PC-3 (cell line): Measurements from ENCODE around the gene SH3RF2. TPM values are rescaled to one million over a fixed set of nuclear protein-coding genes. Genes with fewer than 3 reads are reported as not detected.

Source experiments
- ATAC-seq: fragments of 200-7000 bp; cut with Tn5 transposase; 2 replicates; pipeline ENCODE4 v1.9.1; 2020; ENCODE audit warnings: mild to moderate bottlenecking, moderate library complexity
- BruUV-seq: library from RNA; stranded (reverse); fragments of 400-500 nt; replicated peaks from 2 replicates; lab custom pipeline; 2021; lab: Mats Ljungman, UMichigan
- CTCF ChIA-PET: fragments of 300-600 bp; sonication (Branson Sonifier 250); formaldehyde crosslinking; loops from one replicate; lab custom pipeline; 2022; ENCODE audit warnings: antibody characterized with exemption; lab: Charles Lee
- POLR2A ChIA-PET: fragments of 300-600 bp; sonication (Branson Sonifier 250); formaldehyde crosslinking; loops from one replicate; lab custom pipeline; 2022; ENCODE audit warnings: antibody characterized with exemption; ENCODE audit not compliant: unreplicated experiment; lab: Charles Lee
- DNase-seq: peaks from one replicate; pipeline ENCODE4 v3.0.0-alpha.2; 2015
- H2AFZ ChIP-seq: fragments of 300-600 bp; sonication (generic); 2 replicates; pipeline ENCODE4 v1.6.0; 2016; ENCODE audit warnings: antibody characterized with exemption, low read length
- H3F3A ChIP-seq: fragments of 300-600 bp; sonication (generic); one replicate; pipeline ENCODE4 v1.6.0; 2017; ENCODE audit warnings: antibody characterized with exemption, low read length, control low read depth, mild to moderate bottlenecking; ENCODE audit not compliant: unreplicated experiment
- H3K27ac ChIP-seq: fragments of 300-600 bp; sonication (generic); 2 replicates; pipeline ENCODE4 v1.5.1; 2016; ENCODE audit warnings: mild to moderate bottlenecking, low read length
- H3K27me3 ChIP-seq: fragments of 300-600 bp; sonication (generic); 2 replicates; pipeline ENCODE4 v1.6.1; 2016; ENCODE audit warnings: low read length, mixed read lengths
- H3K36me3 ChIP-seq: fragments of 300-600 bp; sonication (generic); 2 replicates; pipeline ENCODE4 v1.6.1; 2016; ENCODE audit warnings: low read depth, mixed run types, low read length, mixed read lengths
- H3K4me1 ChIP-seq: fragments of 300-600 bp; sonication (generic); 2 replicates; pipeline ENCODE4 v1.5.1; 2016; ENCODE audit warnings: low read length; ENCODE audit not compliant: insufficient read depth
- H3K4me2 ChIP-seq: fragments of 300-600 bp; sonication (generic); 2 replicates; pipeline ENCODE4 v1.6.0; 2016; ENCODE audit warnings: low read length
- H3K4me3 ChIP-seq: fragments of 300-600 bp; sonication (generic); 2 replicates; pipeline ENCODE4 v1.5.1; 2016; ENCODE audit warnings: mild to moderate bottlenecking, low read length, mixed read lengths
- H3K79me2 ChIP-seq: fragments of 300-600 bp; sonication (generic); 2 replicates; pipeline ENCODE4 v1.6.1; 2017; ENCODE audit warnings: low read length, mixed read lengths
- H3K9ac ChIP-seq: fragments of 300-600 bp; sonication (generic); 2 replicates; pipeline ENCODE4 v1.6.0; 2016; ENCODE audit warnings: mild to moderate bottlenecking, low read length
- H3K9me2 ChIP-seq: fragments of 300-600 bp; sonication (generic); replicated peaks from 2 replicates; pipeline ENCODE4 v1.6.1; 2016; ENCODE audit warnings: mixed run types, low read length, mixed read lengths
- H3K9me3 ChIP-seq: fragments of 300-600 bp; sonication (generic); 2 replicates; pipeline ENCODE4 v1.6.1; 2016; ENCODE audit warnings: low read length, mixed read lengths
- H4K20me1 ChIP-seq: fragments of 300-600 bp; sonication (generic); 2 replicates; pipeline ENCODE4 v1.6.1; 2016; ENCODE audit warnings: low read length, mixed read lengths
- EZH2 ChIP-seq: fragments of 300-600 bp; sonication (generic); IDR thresholded peaks from one replicate; pipeline ENCODE4 v1.6.1; 2017; ENCODE audit warnings: antibody characterized with exemption, mild to moderate bottlenecking, low read length; ENCODE audit not compliant: unreplicated experiment
- EZH2phosphoT487 ChIP-seq: fragments of 300-600 bp; sonication (generic); IDR thresholded peaks from 2 replicates; pipeline ENCODE4 v1.6.1; 2018; ENCODE audit warnings: mild to moderate bottlenecking, antibody characterized with exemption, low read length, borderline replicate concordance
- intact Hi-C: fragments of 100-400 bp; cut with micrococcal nuclease; formaldehyde crosslinking; loops from 2 replicates; pipeline ENCODE4 v1.9.0; 2023
- total RNA-seq: library from RNA; depleted of rRNA; stranded (reverse); fragments of >200 nt; gene quantifications from 2 replicates; pipeline ENCODE4 v1.2.3, GENCODE V29; 2014
- TF ChIP-seq, protein P1 (sequence below): fragments of 300-600 bp; sonication (generic); conservative IDR thresholded peaks from 2 replicates; pipeline ENCODE4 v1.5.1; 2017; ENCODE audit warnings: antibody characterized with exemption, low read depth, mild to moderate bottlenecking, low read length

SH3RF2 gene
- total RNA-seq, 1 experiment from 2014 or later: 5.9 TPM

DNA sequence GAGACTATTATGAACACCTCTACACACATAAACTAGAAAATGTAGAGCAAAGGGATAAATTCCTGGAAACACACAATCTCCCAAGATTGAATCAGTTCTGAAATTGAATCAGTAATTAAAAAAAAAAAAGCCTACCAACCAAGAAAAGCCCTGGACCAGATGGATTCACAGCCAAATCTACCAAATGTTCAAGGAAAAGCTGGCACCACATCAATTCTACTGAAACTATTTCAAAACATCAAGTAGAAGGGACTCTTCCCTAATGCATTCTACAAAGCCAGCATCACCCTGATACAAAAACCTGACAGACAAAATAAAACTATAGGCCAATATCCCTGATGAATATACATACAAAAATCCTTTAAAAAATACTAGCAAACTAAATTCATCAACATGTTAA lies 38.2 kb upstream of the SH3RF2 start:
- no peaks in the 10 kb centered on the region for H3K27me3 ChIP-seq
- no peak for TF ChIP-seq EZH2phosphoT487
- H3K4me1 ChIP-seq: peaks cover 9% of the 10 kb centered on the region; the same call in 1 of the 2 replicates
- no peak for ATAC-seq
- H4K20me1 ChIP-seq: no peaks in the 10 kb centered on the region
- no peaks in the 10 kb centered on the region for H3K9me3 ChIP-seq
- H3F3A ChIP-seq: no peaks in the 10 kb centered on the region
- no peak overlapping the region for H3K9ac ChIP-seq
- H3K4me2 ChIP-seq: no peak overlapping the region
- H3K4me3 ChIP-seq: no peak overlapping the region
- BruUV-seq: no TSS peak
- no peaks in the 10 kb centered on the region for H3K36me3 ChIP-seq
- CTCF ChIA-PET: no interaction called here
- POLR2A ChIA-PET: no interaction called here
- H3K79me2 ChIP-seq: no peaks in the 10 kb centered on the region
- no peak overlapping the region for H2AFZ ChIP-seq
- H3K27ac ChIP-seq: no peak overlapping the region
- DNase-seq: no peak
- no peaks in the 10 kb centered on the region for H3K9me2 ChIP-seq
- intact Hi-C loops: no loop called here

DNA sequence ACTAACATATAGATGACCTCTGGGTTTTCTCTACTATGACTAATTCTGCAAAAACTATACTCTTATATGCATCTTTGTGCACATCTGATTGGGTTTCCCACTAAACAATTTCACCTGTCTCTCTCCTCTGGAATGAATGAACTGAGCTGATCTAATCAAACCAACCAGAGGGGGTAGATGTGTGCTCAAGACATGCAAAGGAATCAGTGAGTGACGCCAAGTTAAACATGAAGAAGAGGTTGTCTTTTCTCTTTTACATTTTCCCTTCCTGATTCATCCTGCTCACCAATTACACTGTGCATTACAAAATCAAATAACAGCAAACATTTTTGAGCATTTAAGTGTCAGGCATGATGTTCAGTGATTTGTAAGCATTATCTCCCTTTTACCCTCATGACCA lies 34.0 kb upstream of the SH3RF2 start:
- Histone ChIP-seq H3K9ac (no peak overlapping the region), H3F3A (no peaks in the 10 kb centered on the region), H2AFZ (no peak overlapping the region), H3K27me3 (no peaks in the 10 kb centered on the region), H3K79me2 (no peaks in the 10 kb centered on the region), H3K9me3 (no peaks in the 10 kb centered on the region), H3K36me3 (no peaks in the 10 kb centered on the region), H3K4me2 (no peak overlapping the region), H3K4me3 (no peak overlapping the region), H3K4me1 (peaks cover 9% of the 10 kb centered on the region; the same call in 1 of the 2 replicates), H4K20me1 (no peaks in the 10 kb centered on the region), H3K9me2 (no peaks in the 10 kb centered on the region), H3K27ac (no peak overlapping the region)
- DNase-seq (peak; percentile 50), ATAC-seq (peak; percentile 15; the same call in 1 of the 2 replicates)
- TF ChIP-seq EZH2phosphoT487: no peak
- TF ChIP-seq, protein P1, sequence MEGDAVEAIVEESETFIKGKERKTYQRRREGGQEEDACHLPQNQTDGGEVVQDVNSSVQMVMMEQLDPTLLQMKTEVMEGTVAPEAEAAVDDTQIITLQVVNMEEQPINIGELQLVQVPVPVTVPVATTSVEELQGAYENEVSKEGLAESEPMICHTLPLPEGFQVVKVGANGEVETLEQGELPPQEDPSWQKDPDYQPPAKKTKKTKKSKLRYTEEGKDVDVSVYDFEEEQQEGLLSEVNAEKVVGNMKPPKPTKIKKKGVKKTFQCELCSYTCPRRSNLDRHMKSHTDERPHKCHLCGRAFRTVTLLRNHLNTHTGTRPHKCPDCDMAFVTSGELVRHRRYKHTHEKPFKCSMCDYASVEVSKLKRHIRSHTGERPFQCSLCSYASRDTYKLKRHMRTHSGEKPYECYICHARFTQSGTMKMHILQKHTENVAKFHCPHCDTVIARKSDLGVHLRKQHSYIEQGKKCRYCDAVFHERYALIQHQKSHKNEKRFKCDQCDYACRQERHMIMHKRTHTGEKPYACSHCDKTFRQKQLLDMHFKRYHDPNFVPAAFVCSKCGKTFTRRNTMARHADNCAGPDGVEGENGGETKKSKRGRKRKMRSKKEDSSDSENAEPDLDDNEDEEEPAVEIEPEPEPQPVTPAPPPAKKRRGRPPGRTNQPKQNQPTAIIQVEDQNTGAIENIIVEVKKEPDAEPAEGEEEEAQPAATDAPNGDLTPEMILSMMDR: no peak
- TF ChIP-seq EZH2: no peak
- CTCF ChIA-PET: interaction anchor here (0.6 kb wide), 1 partner anchor 117 kb away, joined by 4 read pairs; no protein-coding TSS in a partner anchor
- intact Hi-C loops: no loop called here
- BruUV-seq: no TSS peak
- POLR2A ChIA-PET: no interaction called here

DNA sequence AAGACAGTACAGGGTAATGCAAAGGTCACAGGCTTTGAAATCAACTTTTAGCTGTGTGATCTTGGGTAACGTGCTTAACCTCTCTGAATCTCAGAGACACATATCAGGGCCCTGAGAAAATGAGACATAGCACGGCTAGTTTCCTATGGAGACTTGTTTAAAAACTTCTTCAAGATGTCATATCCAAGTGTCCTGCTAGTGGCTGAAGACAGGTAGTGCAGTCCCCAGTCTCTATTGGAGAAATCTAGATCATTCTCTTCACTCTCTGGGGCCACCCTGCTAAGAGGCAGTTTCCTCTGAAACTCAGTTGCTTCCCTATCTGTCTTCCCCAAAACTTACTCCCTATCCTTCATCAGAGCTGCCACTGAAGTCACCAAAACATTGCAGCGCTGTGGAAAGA lies 33.3 kb upstream of the SH3RF2 start:
- H3K9me3 ChIP-seq: no peaks in the 10 kb centered on the region
- H4K20me1 ChIP-seq: no peaks in the 10 kb centered on the region
- TF ChIP-seq, protein P1: peak; percentile 41; the same call in 1 of the 2 replicates
- TF ChIP-seq EZH2: no peak
- no peaks in the 10 kb centered on the region for H3K36me3 ChIP-seq
- intact Hi-C loops: no loop called here
- no peak overlapping the region for H3K27ac ChIP-seq
- H3F3A ChIP-seq: no peaks in the 10 kb centered on the region
- ATAC-seq: no peak
- H3K27me3 ChIP-seq: no peaks in the 10 kb centered on the region
- no peak overlapping the region for H2AFZ ChIP-seq
- CTCF ChIA-PET: interaction anchor here (0.6 kb wide), 1 partner anchor 87 kb away, joined by 3 read pairs; no protein-coding TSS in a partner anchor
- no peak overlapping the region for H3K9ac ChIP-seq
- no peaks in the 10 kb centered on the region for H3K79me2 ChIP-seq
- H3K4me1 ChIP-seq: peaks cover 9% of the 10 kb centered on the region; the same call in 1 of the 2 replicates
- no peak for DNase-seq
- H3K4me3 ChIP-seq: no peak overlapping the region
- no TSS peak for BruUV-seq
- no peaks in the 10 kb centered on the region for H3K9me2 ChIP-seq
- H3K4me2 ChIP-seq: no peak overlapping the region
- POLR2A ChIA-PET: no interaction called here
